ENCODE measurements around the gene PPFIBP2. TPM values are rescaled to one million over a fixed set of nuclear protein-coding genes. Genes with fewer than 3 reads are reported as not detected.

Gene PPFIBP2
- total and polyA plus RNA-seq, 2 of the 13 experiments (the other 11 are each of a cell fraction or from before 2014, with no cell fraction given) = 15.0 to 52.5 TPM

DNA sequence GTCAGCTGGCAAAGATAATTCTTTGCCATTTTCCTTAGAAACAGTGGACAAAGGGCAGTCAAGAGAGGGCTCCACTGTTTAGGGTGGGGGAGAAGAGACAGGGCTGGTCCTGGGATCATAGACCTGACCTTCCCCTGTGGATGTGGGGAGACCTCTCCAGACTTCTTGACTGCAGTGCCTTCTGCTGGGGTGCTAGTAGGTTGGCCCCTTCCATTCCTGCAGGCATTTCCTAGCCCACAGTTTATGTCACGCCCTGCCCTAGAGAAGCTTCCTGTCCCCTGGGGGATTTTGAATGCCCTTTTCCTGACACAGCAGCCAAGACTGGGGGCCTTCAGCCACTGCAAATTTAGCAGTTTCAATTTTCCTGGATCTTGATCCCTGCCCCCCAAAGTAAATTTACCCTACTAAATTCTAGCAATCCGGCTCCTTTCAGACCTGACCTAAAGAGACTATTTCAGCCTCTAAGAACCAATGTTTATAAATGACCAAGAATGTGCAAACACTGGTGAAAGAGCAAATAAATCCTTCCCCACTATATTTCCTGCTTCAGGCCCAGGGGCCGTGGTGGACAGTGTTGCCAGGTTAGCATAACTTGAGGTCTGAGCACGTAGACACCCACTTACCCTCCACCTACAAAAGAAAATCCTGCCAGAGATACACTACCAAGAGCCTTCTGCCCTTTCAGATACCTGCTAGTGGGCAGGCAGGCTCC is 58.4 kb downstream of the PPFIBP2 start (continued):
- no peak for TF ChIP-seq ZBED4 (CRISPR knock-in tag; IDR thresholded peaks at IDR 0.05; ENCODE audit: borderline replicate concordance)
- TF ChIP-seq ZNF101 (CRISPR knock-in tag; IDR thresholded peaks at IDR 0.05; ENCODE audit: borderline replicate concordance, low read depth) = no peak
- no peak for TF ChIP-seq ETS1 (CRISPR knock-in tag; IDR thresholded peaks at IDR 0.05)
- TF ChIP-seq PHF20 (CRISPR knock-in tag; IDR thresholded peaks at IDR 0.05) = no peak
- no peak for TF ChIP-seq ZNF878 (CRISPR knock-in tag; IDR thresholded peaks at IDR 0.05)
- TF ChIP-seq RFX3 (CRISPR knock-in tag; IDR thresholded peaks at IDR 0.05) = no peak
- no peak for TF ChIP-seq E2F2 (CRISPR knock-in tag; IDR thresholded peaks at IDR 0.05; ENCODE audit: borderline replicate concordance)
- TF ChIP-seq KAT8 (CRISPR knock-in tag; IDR thresholded peaks at IDR 0.05) = peak; percentile 52; the same call in 1 of the 2 replicates
- TF ChIP-seq GPN1 (CRISPR knock-in tag; IDR thresholded peaks at IDR 0.05; ENCODE audit: borderline replicate concordance) = no peak
- no peak for TF ChIP-seq JUN (CRISPR knock-in tag; IDR thresholded peaks at IDR 0.05)
- TF ChIP-seq SSRP1 (CRISPR knock-in tag; IDR thresholded peaks at IDR 0.05) = no peak
- no peak for TF ChIP-seq ZNF253 (CRISPR knock-in tag; IDR thresholded peaks at IDR 0.05; ENCODE audit: borderline replicate concordance)
- TF ChIP-seq AHR (CRISPR knock-in tag; IDR thresholded peaks at IDR 0.05) = no peak
- TF ChIP-seq, protein P1, sequence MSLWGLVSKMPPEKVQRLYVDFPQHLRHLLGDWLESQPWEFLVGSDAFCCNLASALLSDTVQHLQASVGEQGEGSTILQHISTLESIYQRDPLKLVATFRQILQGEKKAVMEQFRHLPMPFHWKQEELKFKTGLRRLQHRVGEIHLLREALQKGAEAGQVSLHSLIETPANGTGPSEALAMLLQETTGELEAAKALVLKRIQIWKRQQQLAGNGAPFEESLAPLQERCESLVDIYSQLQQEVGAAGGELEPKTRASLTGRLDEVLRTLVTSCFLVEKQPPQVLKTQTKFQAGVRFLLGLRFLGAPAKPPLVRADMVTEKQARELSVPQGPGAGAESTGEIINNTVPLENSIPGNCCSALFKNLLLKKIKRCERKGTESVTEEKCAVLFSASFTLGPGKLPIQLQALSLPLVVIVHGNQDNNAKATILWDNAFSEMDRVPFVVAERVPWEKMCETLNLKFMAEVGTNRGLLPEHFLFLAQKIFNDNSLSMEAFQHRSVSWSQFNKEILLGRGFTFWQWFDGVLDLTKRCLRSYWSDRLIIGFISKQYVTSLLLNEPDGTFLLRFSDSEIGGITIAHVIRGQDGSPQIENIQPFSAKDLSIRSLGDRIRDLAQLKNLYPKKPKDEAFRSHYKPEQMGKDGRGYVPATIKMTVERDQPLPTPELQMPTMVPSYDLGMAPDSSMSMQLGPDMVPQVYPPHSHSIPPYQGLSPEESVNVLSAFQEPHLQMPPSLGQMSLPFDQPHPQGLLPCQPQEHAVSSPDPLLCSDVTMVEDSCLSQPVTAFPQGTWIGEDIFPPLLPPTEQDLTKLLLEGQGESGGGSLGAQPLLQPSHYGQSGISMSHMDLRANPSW (CRISPR knock-in tag; IDR thresholded peaks at IDR 0.05; ENCODE audit: borderline replicate concordance) = no peak
- TF ChIP-seq ZNF354B (CRISPR knock-in tag; IDR thresholded peaks at IDR 0.05) = no peak
- no peak for TF ChIP-seq NONO (IDR thresholded peaks at IDR 0.05)
- TF ChIP-seq NONO (CRISPR knock-in tag; conservative IDR thresholded peaks at IDR 0.05) = no peak; the same call in 1 of the 2 replicates
- no peak for TF ChIP-seq ZZZ3 (CRISPR knock-in tag; IDR thresholded peaks at IDR 0.05; ENCODE audit: borderline replicate concordance)
- peak; percentile 91 for TF ChIP-seq ZBTB7B (CRISPR knock-in tag; IDR thresholded peaks at IDR 0.05)
- no peak for TF ChIP-seq ZBTB8A (CRISPR knock-in tag; IDR thresholded peaks at IDR 0.05; ENCODE audit: borderline replicate concordance, low read depth)
- TF ChIP-seq EZH2 (conservative IDR thresholded peaks at IDR 0.05; ENCODE audit: low read depth, low read length) = no peak
- TF ChIP-seq ZSCAN25 (CRISPR knock-in tag; IDR thresholded peaks at IDR 0.05) = no peak
- no peak for TF ChIP-seq NFKBIZ (CRISPR knock-in tag; IDR thresholded peaks at IDR 0.05)
